K562 (cell line): Measurements from ENCODE around the gene MRPL19. TPM values are rescaled to one million over a fixed set of nuclear protein-coding genes. Genes with fewer than 3 reads are reported as not detected.

Experiments used
- ATAC-seq: fragments of 200-7000 bp; cut with Tn5 transposase; 3 replicates; pipeline ENCODE4 v1.9.1; 2020; ENCODE audit warnings: moderate library complexity
- BruUV-seq: library from RNA; stranded (reverse); fragments of 400-500 nt; replicated peaks from 2 replicates; lab custom pipeline; 2021; lab: Mats Ljungman, UMichigan
- CTCF ChIA-PET: fragments of 300-600 bp; formaldehyde crosslinking; extraction: SDS; loops from one replicate; lab custom pipeline; 2021; ENCODE audit warnings: low intra/inter-chr PET ratio; lab: Yijun Ruan, JAX
- POLR2A ChIA-PET: fragments of 300-600, 350-650 bp; sonication (Branson Sonifier 250); formaldehyde crosslinking; extraction: SDS; loops from one replicate; lab custom pipeline; 2021; ENCODE audit warnings: antibody characterized with exemption, inconsistent platforms; lab: Yijun Ruan, JAX
- DNase-seq, 4 experiments: peaks; one replicate each; pipeline versions ENCODE4 v3.0.0 to v3.0.0-alpha.2; 2011 to 2018; ENCODE audit warnings: low spot score in 3 of 4, mixed read lengths in 3 of 4; ENCODE audit errors: extremely low read depth in 1 of 4
- FAIRE-seq: peaks from 2 replicates; lab custom pipeline; 2011; peaks lifted over from hg19 to GRCh38; lab: Jason Lieb, UNC
- H2AFZ ChIP-seq: 2 replicates; pipeline ENCODE4 v1.6.0; 2011; ENCODE audit warnings: low read depth, low read length, control low read depth, inconsistent platforms
- H3K27ac ChIP-seq: fragments of 200-600 bp; 3 replicates; pipeline ENCODE4 v1.8.0; 2011; ENCODE audit warnings: low read depth, mild to moderate bottlenecking, control low read depth, inconsistent platforms, low read length, moderate library complexity, mixed read lengths; ENCODE audit errors: extremely low read depth
- H3K27me3 ChIP-seq, 2 experiments: fragments of 300-600 bp in 1 of 2; 2 replicates in 1 of 2; 3 replicates in 1 of 2; pipeline versions ENCODE4 v1.6.0 to v1.8.0; 2011; ENCODE audit warnings: inconsistent platforms in 2 of 2, low read length in 2 of 2, mild to moderate bottlenecking in 1 of 2, mixed read lengths in 1 of 2, moderate library complexity in 1 of 2; ENCODE audit not compliant: control insufficient read depth in 2 of 2, insufficient read depth in 2 of 2
- H3K36me3 ChIP-seq: fragments of 300-600 bp; 3 replicates; pipeline ENCODE4 v1.8.0; 2011; ENCODE audit warnings: mild to moderate bottlenecking, low read length, inconsistent platforms; ENCODE audit not compliant: control insufficient read depth, insufficient read depth
- H3K4me1 ChIP-seq, 2 experiments: fragments of 200-600 bp in 1 of 2; replicated peaks in 1 of 2; 2 replicates in 1 of 2; 3 replicates in 1 of 2; pipeline versions ENCODE4 v1.5.1 to v1.8.0; 2011; ENCODE audit warnings: inconsistent platforms in 2 of 2, low read length in 2 of 2, mild to moderate bottlenecking in 1 of 2, mixed read lengths in 1 of 2, moderate library complexity in 1 of 2; ENCODE audit not compliant: control insufficient read depth in 2 of 2, insufficient read depth in 2 of 2
- H3K4me2 ChIP-seq: 2 replicates; pipeline ENCODE4 v1.6.1; 2011; ENCODE audit warnings: low read length, control low read depth, inconsistent platforms, mixed read lengths; ENCODE audit not compliant: insufficient read depth
- H3K4me3 ChIP-seq: fragments of 200-600 bp; sonication (generic), shearing (Covaris generic); 2 replicates; pipeline ENCODE4 v1.5.1; 2016; ENCODE audit warnings: control low read depth, inconsistent platforms
- H3K79me2 ChIP-seq: fragments of 200-600 bp; 3 replicates; pipeline ENCODE4 v1.8.0; 2011; ENCODE audit warnings: low read length, inconsistent platforms; ENCODE audit not compliant: control insufficient read depth, insufficient read depth
- H3K9ac ChIP-seq, 2 experiments: 2 replicates each; pipeline versions ENCODE4 v1.6.0 to v1.6.1; 2011; ENCODE audit warnings: low read depth in 2 of 2, low read length in 2 of 2, control low read depth in 1 of 2, inconsistent platforms in 1 of 2, mild to moderate bottlenecking in 1 of 2, mixed read lengths in 1 of 2; ENCODE audit not compliant: insufficient read depth in 1 of 2
- H3K9me1 ChIP-seq: one replicate; pipeline ENCODE4 v1.6.0; 2011; ENCODE audit warnings: inconsistent platforms, mild to moderate bottlenecking, low read length, moderate library complexity; ENCODE audit not compliant: control insufficient read depth, insufficient read depth
- H3K9me3 ChIP-seq: replicated peaks from 2 replicates; pipeline ENCODE4 v1.5.1; 2011; ENCODE audit warnings: low read depth, low read length, inconsistent platforms; ENCODE audit not compliant: control insufficient read depth, insufficient read depth
- H4K20me1 ChIP-seq: replicated peaks from 2 replicates; pipeline ENCODE4 v1.6.1; 2011; ENCODE audit warnings: low read length, inconsistent platforms, mixed read lengths; ENCODE audit not compliant: control insufficient read depth, insufficient read depth
- CTCF ChIP-seq, 3 experiments: IDR thresholded peaks in 2 of 3; conservative IDR thresholded peaks in 1 of 3; 2 replicates each; pipeline ENCODE4 v1.5.1; 2011 to 2012; ENCODE audit warnings: low read length in 3 of 3, mild to moderate bottlenecking in 3 of 3, control low read depth in 2 of 3, improper control_type of control experiment in 1 of 3, inconsistent platforms in 1 of 3, low read depth in 1 of 3, mixed read lengths in 1 of 3, moderate library complexity in 1 of 3; ENCODE audit not compliant: insufficient read depth in 2 of 3
- JUNB ChIP-seq: fragments of 450-650 bp; formaldehyde crosslinking; conservative IDR thresholded peaks from 2 replicates; pipeline ENCODE4 v1.4.0; 2020; ENCODE audit warnings: mild to moderate bottlenecking
- LCOR ChIP-seq: sonication (generic); formaldehyde crosslinking; IDR thresholded peaks from 2 replicates; pipeline ENCODE4 v1.8.0; 2022; ENCODE audit warnings: mild to moderate bottlenecking, missing genetic modification reagents
- PTBP1 ChIP-seq: fragments of 200-400 bp; formaldehyde crosslinking; IDR thresholded peaks from 2 replicates; pipeline ENCODE4 v1.6.1; 2017; ENCODE audit warnings: low read depth, low read length
- RAD21 ChIP-seq, 2 experiments: fragments of 250-450 bp in 1 of 2; fragments of 450-650 bp in 1 of 2; sonication (Bioruptor Pico) in 1 of 2; formaldehyde crosslinking in 1 of 2; IDR thresholded peaks in 1 of 2; conservative IDR thresholded peaks in 1 of 2; 2 replicates each; pipeline versions ENCODE4 v1.4.0 to v1.8.0; 2020 to 2022; ENCODE audit warnings: mild to moderate bottlenecking in 2 of 2, moderate library complexity in 1 of 2
- ZC3H4 ChIP-seq: sonication (generic); formaldehyde crosslinking; IDR thresholded peaks from 2 replicates; pipeline ENCODE4 v1.9.0; 2021; ENCODE audit warnings: missing genetic modification reagents, borderline replicate concordance
- ZNF280A ChIP-seq: fragments of 450-650 bp; IDR thresholded peaks from 2 replicates; pipeline ENCODE4 v1.6.1; 2018; ENCODE audit warnings: mild to moderate bottlenecking, low read depth; ENCODE audit not compliant: partially characterized antibody
- WGBS: fragments of 100-300 bp; shearing (Covaris generic); methylation state at CpG from one replicate; pipeline ENCODE4 v1.1.6; 2016; ENCODE audit warnings: low coverage, mixed read lengths; ENCODE audit not compliant: insufficient coverage; ENCODE audit errors: missing lambda C conversion rate; 5-methylcytosine and 5-hydroxymethylcytosine counted together
- in situ Hi-C: fragments of 300-500 bp; cut with MboI; formaldehyde crosslinking; loops from 4 replicates; pipeline ENCODE4 v1.15.0; 2018; ENCODE audit warnings: inconsistent platforms, mixed read lengths
- intact Hi-C: fragments of 100-400 bp; cut with micrococcal nuclease; formaldehyde crosslinking; loops from 2 replicates; pipeline ENCODE4 v1.14.2; 2022
- polyA plus RNA-seq, 8 experiments: library from polyadenylated mRNA; depleted of rRNA in 4 of 8; stranded (reverse) in 5 of 8; unstranded in 3 of 8; fragments of >200 nt; fragmentation: Nextera tagmentation in 2 of 8; fragmentation: Illumina TruSeq in 1 of 8; extraction: Ambion mirVana in 2 of 8; extraction: Trizol in 1 of 8; gene quantifications; 2 replicates each; pipeline versions ENCODE4 v1.2.1 to v1.2.3, GENCODE V29; 2011 to 2014; ENCODE audit warnings: inconsistent platforms in 1 of 8, missing spikeins in 1 of 8
- total RNA-seq, 7 experiments: library from RNA; depleted of rRNA in 6 of 7; stranded (reverse); fragments of >200 nt in 6 of 7; fragmentation: Illumina TruSeq in 2 of 7; extraction: Trizol in 2 of 7; gene quantifications; 2 replicates each; pipeline versions ENCODE4 v1.2.1 to v1.2.3, GENCODE V29; 2011 to 2021; ENCODE audit warnings: low replicate concordance in 1 of 7
- TF ChIP-seq, protein P1 (sequence below): fragments of 250-450 bp; sonication (Bioruptor Pico); IDR thresholded peaks from 2 replicates; pipeline ENCODE4 v1.5.1; 2021; ENCODE audit warnings: mild to moderate bottlenecking
- TF ChIP-seq, protein P2 (sequence below): IDR thresholded peaks from 2 replicates; pipeline ENCODE4 v1.6.1; 2012; ENCODE audit warnings: low read depth, low read length, improper control_type of control experiment, borderline replicate concordance
- TF ChIP-seq, protein P3 (sequence below): fragments of 250-450 bp; sonication (Bioruptor Pico); IDR thresholded peaks from 2 replicates; pipeline ENCODE4 v1.5.0; 2022; ENCODE audit warnings: mild to moderate bottlenecking

Gene MRPL19
- total and polyA plus RNA-seq, 9 of the 15 experiments (the other 6 are each of a cell fraction or from before 2014, with no cell fraction given) = 9.7 to 65.9 (median 56.1) TPM

DNA sequence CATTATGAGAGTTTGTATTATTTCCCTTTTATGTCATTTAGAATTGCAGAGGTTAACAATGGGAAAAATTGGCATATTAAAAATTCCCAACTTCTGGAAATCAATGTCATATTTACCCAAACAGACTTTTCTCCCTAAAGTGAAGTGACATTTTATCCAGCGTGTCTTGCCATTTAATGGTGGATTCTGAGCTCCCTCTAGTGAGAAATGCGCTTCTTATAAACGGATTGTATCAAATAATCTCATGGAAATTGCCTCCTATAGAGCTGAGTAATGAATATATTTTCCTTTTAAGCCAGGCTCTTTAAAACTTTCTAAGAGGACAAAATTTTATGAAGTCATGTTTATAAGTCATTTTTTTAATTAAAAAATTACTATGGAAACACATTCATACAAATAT is 69.8 kb downstream of the MRPL19 start:
- H2AFZ ChIP-seq = no peak overlapping the region
- ChIA-PET POLR2A (no interaction called here), CTCF (interaction anchor here (1.8 kb wide), 1 partner anchor 76 kb away, joined by 4 read pairs; no protein-coding TSS in a partner anchor)
- H3K4me1 ChIP-seq = peaks cover 0 to 8% of the 10 kb centered on the region in 2 experiments; a peak in 1 of 5 replicates
- TF ChIP-seq, protein P1, sequence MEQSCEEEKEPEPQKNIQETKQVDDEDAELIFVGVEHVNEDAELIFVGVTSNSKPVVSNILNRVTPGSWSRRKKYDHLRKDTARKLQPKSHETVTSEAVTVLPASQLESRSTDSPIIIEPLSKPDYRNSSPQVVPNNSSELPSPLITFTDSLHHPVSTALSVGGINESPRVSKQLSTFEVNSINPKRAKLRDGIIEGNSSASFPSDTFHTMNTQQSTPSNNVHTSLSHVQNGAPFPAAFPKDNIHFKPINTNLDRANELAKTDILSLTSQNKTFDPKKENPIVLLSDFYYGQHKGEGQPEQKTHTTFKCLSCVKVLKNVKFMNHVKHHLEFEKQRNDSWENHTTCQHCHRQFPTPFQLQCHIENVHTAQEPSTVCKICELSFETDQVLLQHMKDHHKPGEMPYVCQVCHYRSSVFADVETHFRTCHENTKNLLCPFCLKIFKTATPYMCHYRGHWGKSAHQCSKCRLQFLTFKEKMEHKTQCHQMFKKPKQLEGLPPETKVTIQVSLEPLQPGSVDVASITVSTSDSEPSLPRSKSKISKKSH (CRISPR knock-in tag) = no peak
- TF ChIP-seq ZNF280A (no peak), CTCF (IDR thresholded peaks at IDR 0.05 in 2 of 3, conservative IDR thresholded peaks at IDR 0.05 in 1 of 3; ENCODE audit: insufficient read depth in 2 of 3, low read depth in 1 of 3, low read length in 3 of 3) (peak in 1 of 3 experiments; percentile 48; a peak in 2 of 6 replicates), PTBP1 (no peak), LCOR (CRISPR knock-in tag) (no peak), ZC3H4 (CRISPR knock-in tag) (no peak), JUNB (CRISPR knock-in tag) (no peak), RAD21 (CRISPR knock-in tag; conservative IDR thresholded peaks at IDR 0.05 in 1 of 2, IDR thresholded peaks at IDR 0.05 in 1 of 2) (peak; percentile 4 to 35; a peak in 2 of 4 replicates)
- TF ChIP-seq, protein P2, sequence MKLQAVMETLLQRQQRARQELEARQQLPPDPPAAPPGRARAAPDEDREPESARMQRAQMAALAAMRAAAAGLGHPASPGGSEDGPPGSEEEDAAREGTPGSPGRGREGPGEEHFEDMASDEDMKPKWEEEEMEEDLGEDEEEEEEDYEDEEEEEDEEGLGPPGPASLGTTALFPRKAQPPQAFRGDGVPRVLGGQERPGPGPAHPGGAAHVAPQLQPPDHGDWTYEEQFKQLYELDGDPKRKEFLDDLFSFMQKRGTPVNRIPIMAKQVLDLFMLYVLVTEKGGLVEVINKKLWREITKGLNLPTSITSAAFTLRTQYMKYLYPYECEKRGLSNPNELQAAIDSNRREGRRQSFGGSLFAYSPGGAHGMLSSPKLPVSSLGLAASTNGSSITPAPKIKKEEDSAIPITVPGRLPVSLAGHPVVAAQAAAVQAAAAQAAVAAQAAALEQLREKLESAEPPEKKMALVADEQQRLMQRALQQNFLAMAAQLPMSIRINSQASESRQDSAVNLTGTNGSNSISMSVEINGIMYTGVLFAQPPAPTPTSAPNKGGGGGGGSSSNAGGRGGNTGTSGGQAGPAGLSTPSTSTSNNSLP = peak; percentile 71; the same call in 1 of the 2 replicates
- TF ChIP-seq, protein P3, sequence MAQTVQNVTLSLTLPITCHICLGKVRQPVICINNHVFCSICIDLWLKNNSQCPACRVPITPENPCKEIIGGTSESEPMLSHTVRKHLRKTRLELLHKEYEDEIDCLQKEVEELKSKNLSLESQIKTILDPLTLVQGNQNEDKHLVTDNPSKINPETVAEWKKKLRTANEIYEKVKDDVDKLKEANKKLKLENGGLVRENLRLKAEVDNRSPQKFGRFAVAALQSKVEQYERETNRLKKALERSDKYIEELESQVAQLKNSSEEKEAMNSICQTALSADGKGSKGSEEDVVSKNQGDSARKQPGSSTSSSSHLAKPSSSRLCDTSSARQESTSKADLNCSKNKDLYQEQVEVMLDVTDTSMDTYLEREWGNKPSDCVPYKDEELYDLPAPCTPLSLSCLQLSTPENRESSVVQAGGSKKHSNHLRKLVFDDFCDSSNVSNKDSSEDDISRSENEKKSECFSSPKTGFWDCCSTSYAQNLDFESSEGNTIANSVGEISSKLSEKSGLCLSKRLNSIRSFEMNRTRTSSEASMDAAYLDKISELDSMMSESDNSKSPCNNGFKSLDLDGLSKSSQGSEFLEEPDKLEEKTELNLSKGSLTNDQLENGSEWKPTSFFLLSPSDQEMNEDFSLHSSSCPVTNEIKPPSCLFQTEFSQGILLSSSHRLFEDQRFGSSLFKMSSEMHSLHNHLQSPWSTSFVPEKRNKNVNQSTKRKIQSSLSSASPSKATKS (CRISPR knock-in tag) = no peak
- 6% methylated on average over 3 of the region's 3 CpGs for WGBS
- peak in 1 of 4 experiments; percentile 6 for DNase-seq
- H3K9me3 ChIP-seq = no peaks in the 10 kb centered on the region
- no peaks in the 10 kb centered on the region for H3K79me2 ChIP-seq
- no peaks in the 10 kb centered on the region for H3K9me1 ChIP-seq
- H3K27me3 ChIP-seq = peaks cover 0 to 6% of the 10 kb centered on the region in 2 experiments; a peak in 4 of 5 replicates
- H3K4me3 ChIP-seq = no peak overlapping the region
- H3K4me2 ChIP-seq = no peak overlapping the region
- ATAC-seq = 0 out of 3 replicates have a peak, but pooled peaks have one; percentile 46
- intact Hi-C loops (loop anchor here (1.0 kb wide), 1 partner anchor 76 kb away; no protein-coding TSS in a partner anchor), in situ Hi-C loops (no loop called here)
- H4K20me1 ChIP-seq = no peaks in the 10 kb centered on the region
- BruUV-seq = no TSS peak
- H3K27ac ChIP-seq = no peak overlapping the region
- H3K9ac ChIP-seq = no peak overlapping the region
- no peak for FAIRE-seq
- H3K36me3 ChIP-seq = no peaks in the 10 kb centered on the region
